ENCODE results near the gene ITIH5.

Gene ITIH5

DNA sequence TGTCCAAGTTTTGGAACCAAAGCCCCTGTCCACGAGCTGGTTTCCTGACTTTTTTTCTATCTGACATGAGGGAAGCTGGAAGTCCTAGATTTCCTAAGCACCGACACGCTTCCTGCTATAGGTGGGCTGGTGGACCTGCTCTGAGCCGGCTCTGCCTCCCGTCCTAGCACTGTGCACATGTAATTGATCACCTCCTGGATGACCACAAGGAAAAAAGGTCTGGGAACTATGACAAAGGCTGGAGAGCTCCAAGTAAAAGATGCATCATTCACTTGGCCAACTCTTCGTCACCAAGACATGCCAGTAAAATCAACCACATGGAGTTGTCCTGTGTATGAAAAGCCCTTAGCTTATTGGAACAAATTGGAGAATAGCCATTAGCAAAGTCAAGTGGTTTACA lies 104.8 kb downstream of the ITIH5 start:
- H3K4me3 ChIP-seq (ENCODE audit: low read length): no peak overlapping the region
- TF ChIP-seq, protein P1, sequence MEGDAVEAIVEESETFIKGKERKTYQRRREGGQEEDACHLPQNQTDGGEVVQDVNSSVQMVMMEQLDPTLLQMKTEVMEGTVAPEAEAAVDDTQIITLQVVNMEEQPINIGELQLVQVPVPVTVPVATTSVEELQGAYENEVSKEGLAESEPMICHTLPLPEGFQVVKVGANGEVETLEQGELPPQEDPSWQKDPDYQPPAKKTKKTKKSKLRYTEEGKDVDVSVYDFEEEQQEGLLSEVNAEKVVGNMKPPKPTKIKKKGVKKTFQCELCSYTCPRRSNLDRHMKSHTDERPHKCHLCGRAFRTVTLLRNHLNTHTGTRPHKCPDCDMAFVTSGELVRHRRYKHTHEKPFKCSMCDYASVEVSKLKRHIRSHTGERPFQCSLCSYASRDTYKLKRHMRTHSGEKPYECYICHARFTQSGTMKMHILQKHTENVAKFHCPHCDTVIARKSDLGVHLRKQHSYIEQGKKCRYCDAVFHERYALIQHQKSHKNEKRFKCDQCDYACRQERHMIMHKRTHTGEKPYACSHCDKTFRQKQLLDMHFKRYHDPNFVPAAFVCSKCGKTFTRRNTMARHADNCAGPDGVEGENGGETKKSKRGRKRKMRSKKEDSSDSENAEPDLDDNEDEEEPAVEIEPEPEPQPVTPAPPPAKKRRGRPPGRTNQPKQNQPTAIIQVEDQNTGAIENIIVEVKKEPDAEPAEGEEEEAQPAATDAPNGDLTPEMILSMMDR (IDR thresholded peaks at IDR 0.05; ENCODE audit: insufficient read depth, low read depth, low read length, missing control alignments): no peak

DNA sequence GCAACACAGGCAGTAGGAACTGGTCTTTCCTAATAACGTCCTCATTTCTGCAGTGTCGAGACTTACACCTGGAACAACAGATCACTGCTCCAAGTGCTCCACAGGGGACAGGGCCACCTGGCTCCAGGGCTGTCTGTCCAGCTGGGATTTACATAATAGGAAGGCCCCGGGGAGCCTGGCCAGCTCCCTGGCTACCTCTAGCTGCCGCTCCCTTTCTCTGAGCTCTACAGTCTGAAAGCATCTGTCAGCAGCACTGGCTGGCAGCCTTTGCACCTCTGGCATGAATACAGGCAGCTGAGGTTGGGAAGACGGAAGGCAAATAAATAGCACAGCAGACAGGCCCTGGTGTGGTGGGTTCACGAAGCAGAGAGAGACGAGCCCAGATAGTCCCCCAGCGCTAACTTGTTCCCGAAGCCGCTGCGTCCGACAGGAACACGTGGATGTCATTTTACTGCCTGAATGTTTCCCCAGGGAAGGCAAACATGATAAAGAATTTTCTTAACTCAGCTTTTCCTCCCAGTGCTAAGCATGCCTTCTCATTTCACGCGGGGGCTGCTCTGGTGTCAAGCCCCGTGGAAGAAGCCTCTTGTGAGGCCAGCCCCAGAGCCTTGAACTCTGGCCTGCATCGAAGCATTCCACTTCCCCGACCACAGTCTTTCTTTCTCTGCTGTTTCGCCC lies 105.4 kb downstream of the ITIH5 start:
- DNase-seq (ENCODE audit: low read depth): no peak
- TF ChIP-seq, protein P1 (IDR thresholded peaks at IDR 0.05; ENCODE audit: insufficient read depth, low read depth, low read length, missing control alignments): no peak
- no peak overlapping the region for H3K4me3 ChIP-seq (ENCODE audit: low read length)

More for the DNA sequence above, 104.8 kb downstream of the ITIH5 start:
- no peak for DNase-seq (ENCODE audit: low read depth)

DNA sequence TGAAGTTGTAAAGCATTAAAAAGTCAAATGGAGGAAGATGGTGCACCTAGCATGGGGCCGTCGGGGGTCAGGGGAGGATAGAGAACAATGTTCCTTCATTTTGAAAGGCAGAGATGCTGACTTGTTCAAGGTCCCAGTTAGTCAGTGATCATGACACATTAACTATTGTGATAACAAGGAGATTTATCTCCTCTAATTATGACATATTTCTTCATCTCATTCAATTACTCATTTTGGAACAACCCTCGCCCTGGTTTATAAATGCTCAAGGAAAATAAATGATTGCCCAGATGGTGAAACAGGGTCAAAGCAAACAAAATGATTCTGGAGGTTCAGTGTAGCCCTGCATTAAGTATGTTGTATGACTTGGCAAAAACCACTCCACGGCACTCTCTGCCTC lies 106.2 kb downstream of the ITIH5 start:
- TF ChIP-seq, protein P1 (IDR thresholded peaks at IDR 0.05; ENCODE audit: insufficient read depth, low read depth, low read length, missing control alignments): no peak
- DNase-seq (ENCODE audit: low read depth): no peak
- H3K4me3 ChIP-seq (ENCODE audit: low read length): no peak overlapping the region

DNA sequence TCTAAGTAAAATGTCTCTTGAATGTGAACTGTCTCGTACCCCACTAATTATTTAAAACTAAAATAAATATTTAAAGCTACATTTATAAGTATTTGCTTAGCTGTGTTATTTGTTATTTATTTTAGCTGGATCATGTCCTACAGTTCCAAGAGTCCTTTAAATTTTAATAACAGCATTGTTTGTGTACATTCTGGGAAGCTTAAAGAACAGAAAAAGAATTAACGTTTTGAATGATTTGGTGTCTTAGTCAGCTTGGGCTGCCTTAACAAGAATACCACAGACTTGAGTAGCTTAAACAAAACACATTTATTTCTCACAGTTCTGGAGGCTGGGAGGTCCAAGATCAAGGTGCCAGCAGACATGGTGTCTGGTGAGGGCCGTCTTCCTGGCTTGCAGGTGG lies 107.4 kb downstream of the ITIH5 start:
- DNase-seq (ENCODE audit: low read depth): no peak
- TF ChIP-seq, protein P1 (IDR thresholded peaks at IDR 0.05; ENCODE audit: insufficient read depth, low read depth, low read length, missing control alignments): no peak
- H3K4me3 ChIP-seq (ENCODE audit: low read length): no peak overlapping the region

DNA sequence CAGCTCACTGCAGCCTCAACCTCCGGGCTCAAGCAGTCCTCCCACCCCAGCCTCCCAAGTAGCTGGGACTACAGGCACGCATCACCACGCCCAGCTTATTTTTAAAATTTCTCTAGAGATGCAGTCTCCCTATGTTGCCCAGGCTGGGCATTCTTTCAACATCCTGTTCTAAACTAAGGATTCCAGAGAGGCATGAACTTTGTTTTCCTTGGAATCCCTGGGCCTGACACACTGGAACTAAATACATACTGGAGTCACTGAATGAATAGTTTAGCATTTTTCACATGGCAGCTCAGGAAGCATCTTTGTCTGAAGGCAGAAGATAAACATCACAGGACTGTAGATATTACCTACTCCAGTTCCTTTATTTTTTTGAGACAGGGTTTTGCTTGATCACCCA lies 108.7 kb downstream of the ITIH5 start:
- no peak for DNase-seq (ENCODE audit: low read depth)
- no peak overlapping the region for H3K4me3 ChIP-seq (ENCODE audit: low read length)
- TF ChIP-seq, protein P1 (IDR thresholded peaks at IDR 0.05; ENCODE audit: insufficient read depth, low read depth, low read length, missing control alignments): no peak

DNA sequence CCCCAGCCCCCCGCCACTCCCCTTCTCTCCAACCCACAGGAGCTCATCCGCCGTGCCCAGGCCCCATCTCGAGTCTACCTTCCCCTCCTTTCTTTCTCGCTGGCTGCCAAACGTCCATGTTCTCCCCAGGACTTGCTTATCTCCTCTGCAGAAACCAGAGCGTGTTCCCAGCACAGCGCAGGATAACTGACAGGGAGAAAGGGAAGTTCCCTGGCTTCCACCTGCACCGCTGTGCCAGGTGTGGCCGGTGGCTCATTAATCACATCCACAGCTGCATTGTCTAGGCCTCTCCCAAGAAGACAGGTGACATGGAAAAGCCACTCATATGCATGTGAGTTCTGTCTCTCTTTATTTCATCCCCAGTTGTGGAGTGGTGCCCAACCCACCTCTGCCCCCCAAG lies 113.2 kb downstream of the ITIH5 start:
- no peak overlapping the region for H3K4me3 ChIP-seq (ENCODE audit: low read length)
- no peak for DNase-seq (ENCODE audit: low read depth)
- TF ChIP-seq, protein P1 (IDR thresholded peaks at IDR 0.05; ENCODE audit: insufficient read depth, low read depth, low read length, missing control alignments): no peak

Measured in epithelial cell of esophagus (primary cell).